OCI-LY7 (cell line): ENCODE results near the gene NQO2.

Source experiments
- CTCF ChIP-seq: fragments of 200-600 bp; sonication (generic); conservative IDR thresholded peaks from 2 replicates; pipeline ENCODE4 v1.5.1; 2014; ENCODE audit warnings: mild to moderate bottlenecking, antibody characterized with exemption, low read length, moderate library complexity, mixed read lengths
- EZH2phosphoT487 ChIP-seq: fragments of 200-600 bp; sonication (generic); IDR thresholded peaks from 2 replicates; pipeline ENCODE4 v1.6.1; 2018; ENCODE audit warnings: low read depth, borderline replicate concordance, mild to moderate bottlenecking, mixed run types, antibody characterized with exemption, low read length, moderate library complexity, mixed read lengths

GRCh38 chr6:3009930-3010329, 10.2 kb downstream of the NQO2 start:
- TF ChIP-seq CTCF (no peak), EZH2phosphoT487 (no peak)
